ENCODE measurements around the gene PANK2. TPM values are rescaled to one million over a fixed set of nuclear protein-coding genes. Genes with fewer than 3 reads are reported as not detected.
A peak's percentile ranks its signal among the peaks of the same experiment; 100 is the strongest.

The PANK2 gene
- total RNA-seq, 5 donors from 2014 or later (not counting 1 experiment from before 2014, with no cell fraction given) = 45.0 to 67.0 (median 63.6) TPM

DNA sequence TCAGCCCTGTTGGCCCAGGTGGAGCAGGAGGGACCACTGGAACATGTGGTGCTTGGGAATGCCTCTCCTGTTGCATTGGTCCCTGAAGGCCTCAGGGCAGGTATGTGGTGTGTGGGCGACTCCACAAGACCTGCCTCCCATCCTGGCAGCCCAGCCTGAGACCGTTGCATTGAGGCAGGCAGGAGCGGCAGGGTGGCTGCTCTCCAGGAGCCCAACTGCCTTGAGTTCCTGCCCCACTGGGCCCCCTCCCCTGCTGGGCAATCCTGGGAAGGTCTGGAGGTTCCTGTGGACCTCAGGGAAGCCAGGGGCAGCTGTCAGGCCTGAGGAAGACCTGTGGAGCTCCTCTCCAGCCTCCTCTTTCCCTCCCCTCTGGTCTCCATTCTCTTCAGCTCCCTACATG lies 22.7 kb upstream of the PANK2 start:
- DNase-seq = no peak
- H3K27ac ChIP-seq (ENCODE audit: low read length) = no peak overlapping the region
- no peaks in the 10 kb centered on the region for H3K9me3 ChIP-seq
- peaks cover 46% of the 10 kb centered on the region for H3K36me3 Mint-ChIP-seq
- ATAC-seq (replicated peaks in 1 of 4) = no peak
- H3K4me1 ChIP-seq (ENCODE audit: control insufficient read depth in 1 of 2, extremely low read depth in 1 of 2, insufficient read depth in 2 of 2, low read length in 2 of 2) = no peaks in the 10 kb centered on the region
- ChIA-PET CTCF (interaction anchor here in 1 of 2 donors (0.5 kb wide), 1 partner anchor 226 kb away, joined by 7 read pairs; no protein-coding TSS in a partner anchor), POLR2A (no interaction called here)
- no peaks in the 10 kb centered on the region for H3K27me3 ChIP-seq (replicated peaks in 1 of 2; ENCODE audit: control insufficient read depth in 2 of 2, extremely low read depth in 1 of 2, insufficient read depth in 2 of 2, low read length in 1 of 2)
- no peak overlapping the region for H3K4me3 Mint-ChIP-seq
- H3K9me3 Mint-ChIP-seq = no peaks in the 10 kb centered on the region
- 91% methylated on average over 3 of the region's 3 CpGs for WGBS (ENCODE audit: insufficient coverage)
- H3K27me3 Mint-ChIP-seq = no peaks in the 10 kb centered on the region
- H3K4me3 ChIP-seq (ENCODE audit: control insufficient read depth in 1 of 2, extremely low read depth in 1 of 2, low read length in 1 of 2) = no peak overlapping the region
- no peaks in the 10 kb centered on the region for H3K4me1 Mint-ChIP-seq
- peak overlapping the region; percentile 58 to 61 for H3K27ac Mint-ChIP-seq
- peaks cover 25 to 75% of the 10 kb centered on the region in 2 donors for H3K36me3 ChIP-seq (ENCODE audit: control insufficient read depth in 2 of 2, extremely low read depth in 1 of 2, insufficient read depth in 1 of 2, low read length in 1 of 2)

- H3K27ac Mint-ChIP-seq = peak overlapping the region in 1 of 2 donors; percentile 16
- POLR2A ChIA-PET = no interaction called here
- H3K4me3 ChIP-seq (ENCODE audit: control insufficient read depth in 1 of 2, extremely low read depth in 1 of 2, low read length in 1 of 2) = no peak overlapping the region
- no peaks in the 10 kb centered on the region for H3K27me3 Mint-ChIP-seq
- H3K36me3 Mint-ChIP-seq = peaks cover 38% of the 10 kb centered on the region
- ATAC-seq (replicated peaks in 1 of 4) = no peak
- 92% methylated on average over 2 of the region's 2 CpGs for WGBS (ENCODE audit: insufficient coverage)
- CTCF ChIA-PET = interaction anchor here (0.6 to 0.7 kb wide), 3 partner anchors 16 to 101 kb away, joined by 3 to 5 read pairs (median 3); no protein-coding TSS in a partner anchor
- H3K27me3 ChIP-seq (replicated peaks in 1 of 2; ENCODE audit: control insufficient read depth in 2 of 2, extremely low read depth in 1 of 2, insufficient read depth in 2 of 2, low read length in 1 of 2) = no peaks in the 10 kb centered on the region
- no peaks in the 10 kb centered on the region for H3K4me1 ChIP-seq (ENCODE audit: control insufficient read depth in 1 of 2, extremely low read depth in 1 of 2, insufficient read depth in 2 of 2, low read length in 2 of 2)
- no peak for DNase-seq
- H3K4me1 Mint-ChIP-seq = peaks cover 0 to 2% (median under 1%) of the 10 kb centered on the region in 3 donors
- no peaks in the 10 kb centered on the region for H3K9me3 ChIP-seq
- H3K9me3 Mint-ChIP-seq = no peaks in the 10 kb centered on the region
- no peak overlapping the region for H3K27ac ChIP-seq (ENCODE audit: low read length)
- peaks cover 28 to 67% of the 10 kb centered on the region in 2 donors for H3K36me3 ChIP-seq (ENCODE audit: control insufficient read depth in 2 of 2, extremely low read depth in 1 of 2, insufficient read depth in 1 of 2, low read length in 1 of 2)
- H3K4me3 Mint-ChIP-seq = no peak overlapping the region
Observed at GRCh38 chr20:3867802-3868201, 21.4 kb upstream of the PANK2 start.

DNA sequence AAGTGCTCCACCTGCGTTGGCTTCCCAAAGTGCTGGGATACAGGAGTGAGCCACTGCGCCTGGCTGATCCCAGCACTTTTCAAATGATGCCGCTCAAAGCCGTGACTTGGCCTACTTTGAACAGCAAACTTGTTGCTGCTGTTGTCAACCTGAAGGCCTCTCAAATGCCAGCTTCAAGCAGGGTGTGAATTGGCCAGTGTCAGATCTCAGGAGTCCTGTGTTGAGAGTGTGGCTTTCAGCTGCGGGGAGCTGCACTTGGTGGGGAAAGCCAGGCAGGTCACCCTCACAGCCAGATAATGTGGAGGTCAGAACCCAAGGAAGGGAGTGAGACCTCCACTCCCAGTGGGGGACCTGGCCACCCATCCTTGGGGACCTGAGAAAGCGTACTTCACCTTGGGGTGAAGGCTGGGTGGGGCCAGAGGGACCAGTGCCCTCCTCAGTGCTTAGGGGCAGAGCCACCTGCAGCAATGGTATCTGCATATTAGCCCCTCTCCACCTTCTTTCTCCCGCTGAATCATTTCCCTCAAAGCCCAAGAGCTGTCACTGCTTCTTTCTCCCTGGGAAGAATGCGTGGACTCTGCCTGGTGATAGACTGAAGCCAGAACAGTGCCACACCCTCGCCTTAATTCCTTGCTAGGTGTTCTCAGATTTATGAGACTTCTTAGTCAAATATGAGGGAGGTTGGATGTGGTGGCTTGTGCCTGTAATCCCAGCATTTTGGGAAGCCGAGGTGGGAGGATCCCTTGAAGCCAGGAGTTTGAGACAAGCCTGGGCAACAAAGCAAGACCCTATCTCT lies 19.1 kb upstream of the PANK2 start:
- no peak overlapping the region for H3K27ac Mint-ChIP-seq

GRCh38 chr20:3871550-3872265 lies 17.5 kb upstream of the PANK2 start:
- Mint-ChIP-seq H3K36me3 (peaks cover 31% of the 10 kb centered on the region), H3K27ac (no peak overlapping the region), H3K4me3 (no peak overlapping the region), H3K9me3 (no peaks in the 10 kb centered on the region), H3K27me3 (no peaks in the 10 kb centered on the region), H3K4me1 (peaks cover 9 to 21% (median 17%) of the 10 kb centered on the region in 3 donors)
- H3K36me3 ChIP-seq (ENCODE audit: control insufficient read depth in 2 of 2, extremely low read depth in 1 of 2, insufficient read depth in 1 of 2, low read length in 1 of 2) = peaks cover 13 to 43% of the 10 kb centered on the region in 2 donors
- H3K9me3 ChIP-seq = no peaks in the 10 kb centered on the region
- H3K27me3 ChIP-seq (replicated peaks in 1 of 2; ENCODE audit: control insufficient read depth in 2 of 2, extremely low read depth in 1 of 2, insufficient read depth in 2 of 2, low read length in 1 of 2) = no peaks in the 10 kb centered on the region
- POLR2A ChIA-PET = interaction anchor here in 1 of 2 donors (0.5 to 0.6 kb wide), 2 partner anchors 9 to 170 kb away, joined by 3 to 4 read pairs; no protein-coding TSS in a partner anchor
- CTCF ChIA-PET = no interaction called here
- H3K4me3 ChIP-seq (ENCODE audit: control insufficient read depth in 1 of 2, extremely low read depth in 1 of 2, low read length in 1 of 2) = no peak overlapping the region
- no peak for DNase-seq
- ATAC-seq (replicated peaks in 1 of 4) = no peak
- WGBS (ENCODE audit: insufficient coverage) = 82% methylated on average over 3 of the region's 4 CpGs
- no peak overlapping the region for H3K27ac ChIP-seq (ENCODE audit: low read length)
- peaks cover 4 to 14% of the 10 kb centered on the region in 2 experiments for H3K4me1 ChIP-seq (ENCODE audit: control insufficient read depth in 1 of 2, extremely low read depth in 1 of 2, insufficient read depth in 2 of 2, low read length in 2 of 2)

More for the DNA sequence above, 19.1 kb upstream of the PANK2 start:
- WGBS (ENCODE audit: insufficient coverage) = 98% methylated on average over 6 of the region's 10 CpGs
- Mint-ChIP-seq H3K9me3 (no peaks in the 10 kb centered on the region), H3K36me3 (peaks cover 32% of the 10 kb centered on the region), H3K4me1 (peaks cover 0 to 15% (median 10%) of the 10 kb centered on the region in 3 donors), H3K27me3 (no peaks in the 10 kb centered on the region), H3K4me3 (no peak overlapping the region)
- ChIA-PET CTCF (interaction anchor here in 1 of 2 donors (0.6 kb wide), 1 partner anchor 145 kb away, joined by 3 read pairs; no protein-coding TSS in a partner anchor), POLR2A (no interaction called here)
- H3K4me3 ChIP-seq (ENCODE audit: control insufficient read depth in 1 of 2, extremely low read depth in 1 of 2, low read length in 1 of 2) = no peak overlapping the region
- peaks cover 0 to 5% of the 10 kb centered on the region in 2 experiments for H3K4me1 ChIP-seq (ENCODE audit: control insufficient read depth in 1 of 2, extremely low read depth in 1 of 2, insufficient read depth in 2 of 2, low read length in 2 of 2)
- ATAC-seq (replicated peaks in 1 of 4) (no peak), DNase-seq (no peak)
- no peak overlapping the region for H3K27ac ChIP-seq (ENCODE audit: low read length)
- no peaks in the 10 kb centered on the region for H3K9me3 ChIP-seq
- H3K36me3 ChIP-seq (ENCODE audit: control insufficient read depth in 2 of 2, extremely low read depth in 1 of 2, insufficient read depth in 1 of 2, low read length in 1 of 2) = peaks cover 20 to 57% of the 10 kb centered on the region in 2 donors
- no peaks in the 10 kb centered on the region for H3K27me3 ChIP-seq (replicated peaks in 1 of 2; ENCODE audit: control insufficient read depth in 2 of 2, extremely low read depth in 1 of 2, insufficient read depth in 2 of 2, low read length in 1 of 2)

DNA sequence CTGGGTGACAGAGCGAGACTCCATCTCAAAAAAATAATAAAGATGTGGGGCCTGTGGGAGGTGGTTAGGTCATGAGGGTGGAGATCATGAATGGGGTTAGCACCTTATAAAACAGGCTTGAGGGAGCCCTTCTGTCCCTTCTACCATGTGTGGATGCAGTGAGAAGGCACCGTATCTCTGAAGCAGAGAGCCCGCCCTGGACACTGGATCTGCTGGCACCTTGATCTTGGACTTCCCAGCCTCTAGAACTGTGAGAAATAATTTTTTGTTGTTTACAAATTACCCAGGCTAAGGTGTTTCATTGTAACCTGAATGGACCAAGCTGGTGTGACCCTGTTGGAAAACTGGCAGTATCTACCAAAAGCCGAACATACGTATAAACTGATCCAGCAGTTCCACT lies 15.7 kb upstream of the PANK2 start:
- 100% methylated on average over 2 of the region's 5 CpGs for WGBS (ENCODE audit: insufficient coverage)
- Histone ChIP-seq H3K4me1 (ENCODE audit: control insufficient read depth in 1 of 2, extremely low read depth in 1 of 2, insufficient read depth in 2 of 2, low read length in 2 of 2) (peaks cover 4 to 14% of the 10 kb centered on the region in 2 experiments), H3K27ac (ENCODE audit: low read length) (no peak overlapping the region), H3K27me3 (replicated peaks in 1 of 2; ENCODE audit: control insufficient read depth in 2 of 2, extremely low read depth in 1 of 2, insufficient read depth in 2 of 2, low read length in 1 of 2) (no peaks in the 10 kb centered on the region), H3K36me3 (ENCODE audit: control insufficient read depth in 2 of 2, extremely low read depth in 1 of 2, insufficient read depth in 1 of 2, low read length in 1 of 2) (peaks cover 11 to 30% of the 10 kb centered on the region in 2 donors), H3K9me3 (no peaks in the 10 kb centered on the region), H3K4me3 (ENCODE audit: control insufficient read depth in 1 of 2, extremely low read depth in 1 of 2, low read length in 1 of 2) (no peak overlapping the region)
- CTCF ChIA-PET = interaction anchor here in 1 of 2 donors (0.6 kb wide), 1 partner anchor 83 kb away, joined by 4 read pairs; no protein-coding TSS in a partner anchor
- H3K27me3 Mint-ChIP-seq = no peaks in the 10 kb centered on the region
- POLR2A ChIA-PET = no interaction called here
- H3K4me1 Mint-ChIP-seq = peaks cover 9 to 21% (median 17%) of the 10 kb centered on the region in 3 donors
- peaks cover 22% of the 10 kb centered on the region for H3K36me3 Mint-ChIP-seq
- H3K4me3 Mint-ChIP-seq = no peak overlapping the region
- ATAC-seq (replicated peaks in 1 of 4) (no peak), DNase-seq (no peak)
- H3K9me3 Mint-ChIP-seq = no peaks in the 10 kb centered on the region
- no peak overlapping the region for H3K27ac Mint-ChIP-seq

DNA sequence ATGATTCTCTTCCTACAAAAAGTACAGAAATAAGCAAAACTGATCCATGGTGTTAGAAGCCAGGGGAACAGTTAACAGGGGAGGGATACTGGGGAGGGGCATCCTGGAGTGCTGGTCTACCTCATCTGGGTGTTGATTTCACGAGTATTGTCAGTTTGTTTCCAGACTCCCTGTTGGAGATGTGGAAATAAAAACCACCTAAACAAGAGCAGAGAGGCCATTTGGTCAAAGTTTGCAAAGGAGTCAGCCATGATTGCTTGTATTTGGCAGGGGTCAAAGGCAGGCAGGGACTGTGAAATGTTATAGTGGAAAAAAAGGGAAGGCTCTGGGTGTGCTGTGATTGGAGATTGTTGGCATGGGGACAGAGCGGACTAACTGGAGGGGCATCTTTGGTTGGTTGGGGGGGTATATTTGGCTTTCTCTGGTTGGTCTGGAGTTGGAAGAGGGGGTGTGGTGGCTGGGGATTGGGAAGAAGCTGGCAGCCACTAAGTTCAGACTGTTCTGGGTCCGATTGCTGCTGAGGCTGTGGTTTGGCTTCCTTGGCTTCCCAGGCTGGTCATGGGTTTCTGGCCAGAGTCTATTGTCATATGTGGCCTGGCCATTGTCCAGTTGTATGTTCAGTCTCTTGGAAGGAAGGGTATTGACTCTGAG lies 14.9 kb upstream of the PANK2 start:
- no peaks in the 10 kb centered on the region for H3K27me3 ChIP-seq (replicated peaks in 1 of 2; ENCODE audit: control insufficient read depth in 2 of 2, extremely low read depth in 1 of 2, insufficient read depth in 2 of 2, low read length in 1 of 2)
- H3K27me3 Mint-ChIP-seq = no peaks in the 10 kb centered on the region
- peaks cover 9 to 21% (median 17%) of the 10 kb centered on the region in 3 donors for H3K4me1 Mint-ChIP-seq
- ATAC-seq (replicated peaks in 1 of 4) = no peak
- no peak overlapping the region for H3K4me3 Mint-ChIP-seq
- peaks cover 11 to 26% of the 10 kb centered on the region in 2 donors for H3K36me3 ChIP-seq (ENCODE audit: control insufficient read depth in 2 of 2, extremely low read depth in 1 of 2, insufficient read depth in 1 of 2, low read length in 1 of 2)
- H3K27ac ChIP-seq (ENCODE audit: low read length) = no peak overlapping the region
- CTCF ChIA-PET = interaction anchor here in 1 of 2 donors (0.6 kb wide), 1 partner anchor 82 kb away, joined by 4 read pairs; no protein-coding TSS in a partner anchor
- 92% methylated on average over 1 of the region's 3 CpGs for WGBS (ENCODE audit: insufficient coverage)
- POLR2A ChIA-PET = no interaction called here
- H3K36me3 Mint-ChIP-seq = peaks cover 22% of the 10 kb centered on the region
- DNase-seq = no peak
- no peak overlapping the region for H3K4me3 ChIP-seq (ENCODE audit: control insufficient read depth in 1 of 2, extremely low read depth in 1 of 2, low read length in 1 of 2)
- no peak overlapping the region for H3K27ac Mint-ChIP-seq
- no peaks in the 10 kb centered on the region for H3K9me3 ChIP-seq
- H3K4me1 ChIP-seq (ENCODE audit: control insufficient read depth in 1 of 2, extremely low read depth in 1 of 2, insufficient read depth in 2 of 2, low read length in 2 of 2) = peaks cover 4 to 14% of the 10 kb centered on the region in 2 experiments
- H3K9me3 Mint-ChIP-seq = no peaks in the 10 kb centered on the region

Measured in T-cell (primary cell).